Measurements from ENCODE around the gene TEX38.

DNA sequence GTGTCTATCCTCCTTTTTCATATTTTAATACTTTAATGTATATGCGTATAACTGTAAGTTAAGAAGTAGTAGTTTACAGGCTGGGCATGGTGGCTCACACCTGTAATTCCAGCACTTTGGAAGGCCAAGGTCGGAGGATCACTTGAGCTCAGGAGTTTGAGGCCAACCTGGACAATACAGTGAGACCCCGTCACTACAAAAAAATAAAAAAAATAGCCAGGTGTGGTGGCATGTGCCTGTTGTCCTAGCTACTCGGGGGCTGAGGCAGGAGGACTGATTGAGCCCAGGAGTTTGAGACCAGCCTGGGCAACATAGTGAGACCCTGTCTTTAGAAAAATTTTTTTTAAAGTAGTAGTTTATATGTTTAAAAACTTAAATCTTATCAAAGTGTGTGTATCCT is 25.8 kb upstream of the TEX38 start:
- TF ChIP-seq CTCF (conservative IDR thresholded peaks at IDR 0.05 in 1 of 2, IDR thresholded peaks at IDR 0.05 in 1 of 2; ENCODE audit: extremely low read depth in 1 of 2, insufficient read depth in 1 of 2, low read depth in 1 of 2, low read length in 2 of 2): no peak
- TF ChIP-seq EZH2 (IDR thresholded peaks at IDR 0.05; ENCODE audit: borderline replicate concordance, low read length): no peak
